T-helper 1 cell (primary cell): Measurements from ENCODE around the gene OR2T35.

Source experiments
- DNase-seq, 5 donors: peaks; one replicate each; pipeline ENCODE4 v3.0.0-alpha.2; 2012 to 2020

OR2T35 gene

DNA sequence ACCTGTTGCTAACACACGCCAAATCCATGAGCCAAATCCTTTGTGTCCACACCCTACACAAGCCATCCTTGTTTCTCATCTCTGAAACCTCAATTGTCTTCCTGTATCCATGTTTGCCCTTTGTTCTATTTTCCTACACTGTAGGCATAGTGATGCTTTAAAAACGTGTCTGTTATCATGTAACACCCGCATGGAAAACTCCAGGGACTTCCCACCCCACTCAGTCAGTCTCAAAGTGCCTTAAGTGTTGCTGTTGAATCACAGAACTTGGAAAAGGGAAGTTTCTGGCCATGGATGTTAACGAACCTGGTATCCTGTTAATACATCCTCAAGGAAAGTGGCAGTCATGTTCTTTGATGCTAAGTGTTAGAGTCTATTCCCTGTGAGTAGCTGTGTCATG is 19.9 kb downstream of the OR2T35 start:
- DNase-seq = no peak

DNA sequence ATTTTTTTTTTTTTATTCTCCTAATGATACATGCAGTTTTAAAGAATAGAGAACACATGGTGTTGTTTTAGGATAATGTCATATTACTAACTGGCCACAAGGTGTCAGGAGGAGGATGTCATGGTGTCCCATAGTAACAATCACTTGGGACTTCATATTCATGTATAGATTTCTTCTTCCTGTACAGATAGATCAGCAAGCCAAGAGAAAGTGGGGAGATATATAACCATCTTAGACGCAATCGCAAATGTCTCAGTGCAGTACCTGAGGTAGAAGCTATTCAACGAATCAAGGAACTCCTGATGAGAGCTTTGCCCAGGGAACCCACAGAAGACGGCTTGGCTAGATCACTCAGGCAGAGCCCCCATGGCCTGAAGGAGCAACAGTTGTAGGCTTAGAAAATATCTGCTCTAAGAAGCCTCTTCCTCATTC is 22.5 kb downstream of the OR2T35 start:
- DNase-seq = peak in 1 of 5 donors; percentile 27

DNA sequence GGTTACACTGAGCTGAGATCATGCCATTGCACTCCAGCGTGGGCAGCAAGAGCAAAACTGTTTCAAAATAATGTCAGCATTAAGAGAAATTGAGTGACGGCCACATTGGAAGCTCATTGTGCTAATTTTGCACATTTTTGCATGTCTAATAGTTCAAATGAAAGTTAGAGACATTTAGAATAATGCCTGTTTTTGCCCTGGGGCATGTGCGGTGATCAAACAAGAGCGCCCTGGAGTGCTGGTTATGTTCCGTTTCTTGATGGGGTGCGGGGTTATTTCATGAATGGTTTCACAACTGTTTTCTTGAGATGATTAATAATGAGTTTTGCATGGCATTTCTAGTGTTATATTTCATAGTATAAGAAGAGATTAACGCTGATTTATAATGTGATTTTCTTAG is 23.3 kb downstream of the OR2T35 start:
- DNase-seq = no peak

DNA sequence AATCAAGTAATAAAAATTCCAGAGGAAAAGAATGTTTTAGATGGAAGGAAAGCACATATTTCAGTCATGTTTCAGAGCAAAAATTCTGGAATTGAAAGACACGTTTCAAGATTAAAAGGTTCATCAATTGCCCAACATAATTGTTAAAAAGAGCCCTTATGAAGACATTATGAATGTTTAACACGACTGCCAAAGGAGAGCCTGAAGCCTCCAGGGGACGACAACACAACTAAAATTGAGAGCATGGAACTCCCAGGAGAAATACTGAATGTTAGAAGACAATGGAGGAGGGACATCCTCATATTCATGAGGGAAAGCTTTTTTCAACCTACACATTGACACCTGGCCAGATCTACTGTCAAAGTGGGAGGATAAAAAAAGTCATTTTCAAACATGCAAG is 26.2 kb downstream of the OR2T35 start:
- DNase-seq = peak in 2 of 5 donors; percentile 23 to 28

DNA sequence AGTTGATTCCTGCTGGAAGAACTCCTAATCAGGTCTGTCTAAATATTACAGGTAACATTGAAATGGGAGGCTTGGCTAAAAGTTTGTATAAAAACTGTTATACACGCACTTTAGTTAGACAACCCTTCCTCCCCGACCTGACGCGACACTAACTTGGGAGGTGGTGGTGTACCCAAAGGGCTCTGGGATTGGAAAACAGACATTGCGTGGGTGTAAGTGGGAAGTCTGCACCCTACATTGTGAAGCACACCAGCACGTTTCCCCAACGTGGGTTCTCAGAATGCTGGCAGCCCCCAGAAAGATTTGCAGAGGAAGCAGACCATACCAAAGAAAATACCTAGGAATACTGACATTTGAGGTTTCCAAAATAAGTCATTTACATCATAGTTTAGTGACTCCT is 27.0 kb downstream of the OR2T35 start:
- no peak for DNase-seq

DNA sequence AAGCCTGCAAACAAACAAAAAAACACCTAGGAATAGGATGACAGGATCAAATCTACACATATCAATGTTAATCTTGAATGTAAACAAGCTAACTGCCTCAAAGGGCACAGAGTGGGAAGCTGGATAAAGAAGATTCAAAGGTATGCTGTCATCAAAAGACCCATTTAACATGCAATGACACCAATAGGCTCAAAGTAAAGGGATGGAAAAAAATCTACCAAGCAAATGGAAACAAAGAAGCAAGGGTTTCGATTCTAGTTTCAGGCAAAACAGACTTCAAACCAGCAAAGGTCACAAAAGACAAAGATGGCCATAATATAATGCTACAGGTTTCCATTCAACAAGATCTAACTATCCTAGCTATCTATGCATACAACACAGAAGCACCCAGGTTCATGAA is 31.3 kb downstream of the OR2T35 start:
- DNase-seq = no peak

DNA sequence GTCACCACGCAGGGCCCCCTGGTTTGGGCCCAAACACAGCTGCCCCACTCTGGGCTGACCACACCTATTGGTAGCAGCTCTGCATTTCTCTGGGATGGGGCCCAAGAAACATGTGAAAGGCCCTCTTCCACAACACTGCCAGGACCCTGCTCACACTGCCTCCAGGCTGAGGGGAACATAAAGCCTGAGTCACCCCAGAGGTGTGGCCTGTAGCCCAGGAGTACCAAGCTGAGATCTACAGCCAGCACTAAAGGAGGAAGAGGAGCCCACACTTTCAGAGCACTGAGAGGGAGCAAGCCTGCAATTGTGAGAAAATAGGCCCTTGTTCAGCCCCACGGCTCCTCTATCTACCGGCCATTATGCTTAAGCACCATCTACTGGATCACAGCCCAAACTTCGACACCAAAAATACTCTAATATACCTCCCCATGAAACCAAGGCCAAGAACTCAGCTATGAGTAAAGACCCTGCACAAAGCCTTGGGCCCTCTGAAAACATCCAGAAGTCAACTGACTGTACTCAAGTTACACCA is 33.1 kb downstream of the OR2T35 start:
- DNase-seq = peak in 1 of 5 donors; percentile 14

DNA sequence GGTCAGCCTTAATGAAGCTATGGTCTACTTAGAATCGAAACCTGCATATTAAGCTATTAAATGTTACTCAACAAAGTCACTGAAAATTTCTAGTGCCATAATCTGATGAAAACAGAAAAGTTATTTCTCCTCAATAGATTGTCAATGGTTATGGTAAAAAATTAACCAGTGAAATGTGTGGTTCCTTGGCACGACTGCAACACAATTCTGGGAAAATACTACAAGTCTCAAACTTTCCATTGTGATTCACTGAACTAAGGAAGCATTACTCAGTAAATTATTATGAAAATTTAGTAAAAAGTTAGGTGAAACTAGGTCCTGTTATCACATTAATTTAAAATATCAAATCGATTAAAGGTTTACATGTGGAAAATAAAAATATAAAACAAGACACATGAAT is 34.8 kb downstream of the OR2T35 start:
- no peak for DNase-seq

DNA sequence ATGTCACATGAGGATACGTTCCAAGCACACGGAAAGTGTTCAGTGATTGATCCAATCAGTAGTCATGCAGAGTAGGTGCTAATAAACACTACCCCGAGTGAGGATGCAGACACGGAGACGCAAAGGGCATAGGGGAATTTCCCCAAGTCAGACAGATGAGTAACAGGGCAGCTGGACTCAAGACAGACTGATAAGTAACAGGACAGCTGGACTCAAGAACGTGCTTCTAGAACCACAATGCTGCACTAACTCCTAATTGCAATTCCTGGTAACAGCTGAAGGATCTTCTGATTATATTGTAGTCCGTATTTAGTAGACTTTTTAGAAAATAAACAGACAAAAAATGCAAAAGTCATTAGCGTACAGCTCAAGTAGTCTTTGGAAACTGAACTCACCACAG is 45.7 kb downstream of the OR2T35 start:
- DNase-seq = no peak

DNA sequence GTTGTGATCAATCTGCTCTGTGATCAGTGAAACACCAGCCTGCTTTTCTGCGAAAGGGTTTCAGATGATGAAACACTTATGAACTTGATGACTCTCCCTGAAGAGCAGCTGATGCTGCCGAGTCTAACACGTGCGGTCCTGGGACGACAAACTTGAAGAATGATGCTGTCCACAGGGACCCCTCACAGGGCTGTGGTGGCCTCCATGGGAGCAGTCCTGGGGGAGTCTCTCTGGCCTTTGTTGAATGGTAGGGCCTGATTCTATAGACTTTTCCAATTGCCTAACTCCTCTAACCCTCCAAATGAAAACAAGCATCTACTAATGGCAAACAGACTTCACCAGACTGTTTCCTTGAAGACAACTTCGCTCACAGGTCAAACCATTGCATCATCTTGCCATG is 47.5 kb downstream of the OR2T35 start, which contains the start of gene OR2T10:
TSS of gene OR2T10 (minus strand) at position 112 of the 400 bp plus-strand sequence. CDS start 3,932 bp downstream, outside the sequence.
- DNase-seq = no peak

DNA sequence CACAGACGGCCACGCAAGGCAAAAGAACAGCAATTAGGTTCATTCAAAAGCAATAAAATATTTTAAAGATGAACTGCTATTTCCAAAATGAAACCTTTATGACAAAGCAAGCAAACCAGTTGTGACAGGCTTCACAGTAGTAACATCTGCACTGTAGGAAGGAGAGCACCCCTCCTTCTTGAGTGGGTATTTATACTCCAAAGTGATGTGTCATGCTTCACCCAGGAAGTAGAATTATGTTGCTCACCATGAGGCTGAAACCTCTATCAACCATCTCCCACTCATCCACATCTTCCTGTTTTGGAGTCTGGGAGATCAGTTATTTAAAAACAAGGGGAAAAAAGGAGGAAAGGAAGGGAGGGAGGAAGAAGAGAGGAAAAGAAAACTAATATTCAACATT is 48.5 kb downstream of the OR2T35 start:
- peak in 1 of 5 donors; percentile 12 for DNase-seq

DNA sequence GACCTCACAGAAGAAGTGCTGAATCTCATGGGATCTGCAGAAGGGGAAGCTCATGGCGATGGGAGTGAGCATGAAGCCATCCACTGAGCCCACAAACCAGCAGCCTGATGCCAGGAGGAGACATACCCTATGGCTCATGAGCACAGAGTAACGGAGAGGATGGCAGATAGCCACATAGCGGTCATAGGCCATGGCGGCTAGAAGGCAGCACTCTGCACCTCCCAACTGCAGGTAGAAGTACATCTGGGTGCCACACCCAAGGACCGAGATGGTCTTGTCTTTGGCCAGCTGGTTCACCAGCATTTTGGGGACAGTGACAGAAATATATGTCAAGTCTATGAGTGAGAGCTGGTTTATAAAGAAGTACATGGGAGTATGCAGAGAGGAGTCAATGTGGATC is 51.9 kb downstream of the OR2T35 start:
- no peak for DNase-seq

DNA sequence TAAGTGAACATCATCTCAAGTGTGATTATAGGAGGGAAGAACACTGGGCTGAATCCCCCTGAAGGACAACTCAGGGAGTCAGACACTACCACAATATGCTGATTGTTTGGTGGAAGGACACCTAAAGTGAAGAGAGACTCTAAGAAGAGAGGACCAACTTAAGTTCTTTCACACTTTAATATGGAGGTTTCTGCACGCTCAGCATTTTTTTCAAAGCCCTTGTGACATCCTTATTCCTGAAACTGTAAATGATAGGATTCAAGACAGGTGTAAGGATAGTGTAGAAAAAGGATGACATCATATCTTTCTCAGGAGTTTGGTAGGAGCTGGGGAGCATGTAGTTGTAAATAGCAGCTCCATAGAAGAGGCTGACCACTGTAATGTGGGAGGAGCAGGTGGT is 52.4 kb downstream of the OR2T35 start:
- DNase-seq = no peak

DNA sequence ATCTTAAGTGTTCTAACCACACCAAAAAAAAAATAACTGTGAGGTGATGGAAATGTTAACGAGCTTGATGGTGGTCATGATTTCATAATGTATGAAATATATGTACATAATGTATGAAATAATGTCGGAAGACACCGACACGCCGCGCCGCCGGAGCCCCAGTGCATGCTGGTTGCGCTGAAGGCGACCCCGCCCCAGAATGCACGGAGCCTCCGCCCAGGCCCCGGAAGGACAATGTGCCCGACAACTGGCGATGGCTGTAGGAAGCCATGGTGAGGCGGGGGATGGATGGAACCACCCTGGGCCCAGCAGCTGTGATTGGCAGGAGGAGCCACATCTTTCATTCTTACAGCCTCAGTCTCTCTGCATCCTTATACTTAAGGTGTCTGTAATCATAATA is 55.0 kb downstream of the OR2T35 start:
- no peak for DNase-seq

DNA sequence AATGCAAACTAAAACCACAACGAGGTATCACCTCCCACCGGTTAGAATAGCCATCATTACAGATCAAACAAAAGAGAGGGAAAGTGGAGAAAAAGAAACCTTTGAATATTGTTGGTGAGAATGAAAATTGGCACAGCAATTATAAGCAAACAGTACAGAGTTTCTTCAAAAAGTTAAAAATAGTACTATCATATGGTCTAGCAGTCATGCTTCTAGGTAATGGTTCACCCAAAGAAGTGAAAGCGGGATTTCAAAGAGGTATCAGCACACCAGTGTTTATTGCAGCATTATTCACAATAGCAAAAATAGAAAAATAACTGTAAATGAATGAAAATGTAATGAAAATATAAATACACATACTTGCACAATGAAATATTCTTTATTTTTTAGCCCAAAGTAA is 55.7 kb downstream of the OR2T35 start:
- no peak for DNase-seq
